Cardiac fibroblast (primary cell): ENCODE results near the gene GPRIN1.

Experiments used
- DNase-seq, 2 donors: peaks; one replicate each; pipeline versions ENCODE4 v3.0.0 to v3.0.0-alpha.2; 2010; ENCODE audit warnings: low read depth in 2 of 2
- H3K4me3 ChIP-seq, 2 donors: replicated peaks in 1 of 2; 1 replicate in 1 of 2; 2 replicates in 1 of 2; pipeline ENCODE4 v1.5.1; 2011; ENCODE audit warnings: low read depth in 2 of 2, low read length in 2 of 2, mild to moderate bottlenecking in 2 of 2, moderate library complexity in 1 of 2
- CTCF ChIP-seq: IDR thresholded peaks from one replicate; pipeline ENCODE4 v1.5.1; 2011; ENCODE audit warnings: low read depth, mild to moderate bottlenecking, low read length, inconsistent platforms

The GPRIN1 gene

GRCh38 chr5:176574297-176574591 lies 35.7 kb downstream of the GPRIN1 start:
- no peak for TF ChIP-seq CTCF
- H3K4me3 ChIP-seq: no peak overlapping the region
- peak in 1 of 2 donors; percentile 7 for DNase-seq

- H3K4me3 ChIP-seq: no peak overlapping the region
- peak; percentile 53 to 57 for DNase-seq
- peak; percentile 88 for TF ChIP-seq CTCF
Observed at GRCh38 chr5:176573564-176574296, 36.2 kb downstream of the GPRIN1 start.

GRCh38 chr5:176570044-176570443 lies 39.9 kb downstream of the GPRIN1 start:
- DNase-seq: peak; percentile 55 to 61
- TF ChIP-seq CTCF: peak; percentile 35
- H3K4me3 ChIP-seq: no peak overlapping the region

GRCh38 chr5:176568657-176569056 lies 41.3 kb downstream of the GPRIN1 start:
- no peak for TF ChIP-seq CTCF
- no peak overlapping the region for H3K4me3 ChIP-seq
- DNase-seq: no peak

- no peak for DNase-seq
- TF ChIP-seq CTCF: no peak
- H3K4me3 ChIP-seq: no peak overlapping the region
Observed at GRCh38 chr5:176565760-176566288, 44.1 kb downstream of the GPRIN1 start.

- DNase-seq: peak in 1 of 2 donors; percentile 72
- no peak for TF ChIP-seq CTCF
- H3K4me3 ChIP-seq: no peak overlapping the region
Observed at GRCh38 chr5:176564002-176564401, 46.0 kb downstream of the GPRIN1 start.

GRCh38 chr5:176562189-176562588 lies 47.8 kb downstream of the GPRIN1 start:
- H3K4me3 ChIP-seq: no peak overlapping the region
- no peak for TF ChIP-seq CTCF
- no peak for DNase-seq
